GOT3 (cell line): ENCODE data around the gene OR2F2.
A peak's percentile ranks its signal among the peaks of the same experiment; 100 is the strongest.

Experiments used
- DNase-seq: peaks from one replicate; lab custom pipeline; 2025; ENCODE audit warnings: mixed read lengths; lab: John Stamatoyannopoulos, UW

The OR2F2 gene

GRCh38 chr7:143934526-143935325 is at the start of gene OR2F2:
TSS of gene OR2F2 (plus strand) at chr7:143935233. CDS start at chr7:143935233, 0 bp downstream.
- DNase-seq: no peak

- DNase-seq: no peak
Observed at GRCh38 chr7:143885951-143886350, 49.1 kb upstream of the OR2F2 start.

GRCh38 chr7:143886826-143887477 is 48.1 kb upstream of the OR2F2 start:
- DNase-seq: no peak

GRCh38 chr7:143889068-143889467 is 46.0 kb upstream of the OR2F2 start:
- DNase-seq: no peak

- DNase-seq: no peak
Observed at GRCh38 chr7:143890558-143890957, 44.5 kb upstream of the OR2F2 start.

- no peak for DNase-seq
Observed at GRCh38 chr7:143891457-143891856, 43.6 kb upstream of the OR2F2 start.

GRCh38 chr7:143892527-143893300 is 42.3 kb upstream of the OR2F2 start:
- DNase-seq: no peak

GRCh38 chr7:143896667-143897066 is 38.4 kb upstream of the OR2F2 start:
- DNase-seq: no peak

GRCh38 chr7:143898810-143899209 is 36.2 kb upstream of the OR2F2 start:
- DNase-seq: no peak

- no peak for DNase-seq
Observed at GRCh38 chr7:143900230-143900766, 34.7 kb upstream of the OR2F2 start.

- DNase-seq: no peak
Observed at GRCh38 chr7:143901332-143901667, 33.7 kb upstream of the OR2F2 start.

- peak; percentile 70 for DNase-seq
Observed at GRCh38 chr7:143901668-143902331, 33.2 kb upstream of the OR2F2 start, which contains the start of gene TCAF1. TSS of gene TCAF1 (minus strand) at chr7:143902176. CDS start at chr7:143876608, 25,568 bp downstream.

- DNase-seq: no peak
Observed at GRCh38 chr7:143902332-143902899, 32.6 kb upstream of the OR2F2 start.

- no peak for DNase-seq
Observed at GRCh38 chr7:143905509-143905908, 29.5 kb upstream of the OR2F2 start.

- no peak for DNase-seq
Observed at GRCh38 chr7:143906151-143906550, 28.9 kb upstream of the OR2F2 start.

- no peak for DNase-seq
Observed at GRCh38 chr7:143906895-143907294, 28.1 kb upstream of the OR2F2 start.

GRCh38 chr7:143908120-143908519 is 26.9 kb upstream of the OR2F2 start:
- no peak for DNase-seq

- no peak for DNase-seq
Observed at GRCh38 chr7:143909863-143910262, 25.2 kb upstream of the OR2F2 start.

GRCh38 chr7:143910473-143911248 is 24.4 kb upstream of the OR2F2 start:
- no peak for DNase-seq

GRCh38 chr7:143913945-143914615 is 21.0 kb upstream of the OR2F2 start:
- DNase-seq: no peak
